Upper lobe of left lung (tissue), 6 donors: ENCODE data around the gene NCAM2. TPM values are rescaled to one million over a fixed set of nuclear protein-coding genes. Genes with fewer than 3 reads are reported as not detected.

ENCODE experiments used
- ATAC-seq, 2 donors: fragments of 200-7000 bp; cut with Tn5 transposase; one replicate each; pipeline ENCODE4 v1.9.1; 2022; ENCODE audit warnings: mild to moderate bottlenecking in 2 of 2, moderate library complexity in 2 of 2; ENCODE audit not compliant: low FRiP score in 2 of 2
- DNase-seq, 2 donors: peaks; one replicate each; pipeline ENCODE4 v3.0.0-alpha.2; 2019 to 2020
- H3K27ac ChIP-seq, 4 donors: fragments of 200-600 bp; sonication (generic); one replicate each; pipeline ENCODE4 v1.5.1; 2016 to 2019
- H3K27me3 ChIP-seq, 4 donors: fragments of 200-600 bp; sonication (generic); one replicate each; pipeline ENCODE4 v1.5.1; 2017 to 2019
- H3K36me3 ChIP-seq, 4 donors: fragments of 200-600 bp; sonication (generic); one replicate each; pipeline ENCODE4 v1.5.1; 2016 to 2019
- H3K4me1 ChIP-seq, 4 donors: fragments of 200-600 bp; sonication (generic); one replicate each; pipeline ENCODE4 v1.5.1; 2018 to 2019
- H3K4me3 ChIP-seq, 4 donors: fragments of 200-600 bp; sonication (generic); one replicate each; pipeline ENCODE4 v1.5.1; 2017 to 2019; ENCODE audit warnings: mild to moderate bottlenecking in 2 of 4, moderate library complexity in 1 of 4
- H3K9me3 ChIP-seq, 4 donors: fragments of 200-600 bp; sonication (generic); one replicate each; pipeline ENCODE4 v1.5.1; 2018 to 2019
- CTCF ChIP-seq, 6 experiments: fragments of 450-650 bp in 4 of 6; fragments of 200-600 bp in 2 of 6; sonication (generic) in 2 of 6; IDR thresholded peaks; one replicate each; pipeline ENCODE4 v1.5.1; 2016 to 2019; ENCODE audit warnings: antibody characterized with exemption in 6 of 6
- EP300 ChIP-seq, 4 donors: sonication (generic); formaldehyde crosslinking; IDR thresholded peaks; one replicate each; pipeline ENCODE4 v1.5.1; 2017; ENCODE audit warnings: antibody characterized with exemption in 4 of 4, control low read depth in 2 of 4
- POLR2A ChIP-seq, 4 donors: fragments of 450-650 bp; IDR thresholded peaks; one replicate each; pipeline ENCODE4 v1.5.1; 2016 to 2017; ENCODE audit warnings: antibody characterized with exemption in 4 of 4, mild to moderate bottlenecking in 2 of 4
- POLR2AphosphoS5 ChIP-seq, 2 donors: sonication (generic); formaldehyde crosslinking; IDR thresholded peaks; one replicate each; pipeline ENCODE4 v1.5.1; 2017; ENCODE audit warnings: antibody characterized with exemption in 2 of 2
- WGBS, 2 donors: methylation state at CpG; one replicate each; pipeline ENCODE4 v1.1.5; 2017 to 2018; 5-methylcytosine and 5-hydroxymethylcytosine counted together
- total RNA-seq, 6 donors: library from RNA; depleted of rRNA in 4 of 6; stranded (reverse); fragments of >200 nt in 4 of 6; gene quantifications; one replicate each; pipeline versions ENCODE4 v1.1.0 to v1.2.1, GENCODE V29; 2016 to 2021
- donor health status: DM: no; HTN: no; CAD: no; lungs with moderate emphysema.
- donor health status: DM: no; HTN: yes; CAD: no; lungs with severe emphysema.

The NCAM2 gene
- total RNA-seq, 6 donors from 2014 or later: 2.0 to 8.6 (median 2.9) TPM

GRCh38 chr21:21183092-21183491, 184.9 kb downstream of the NCAM2 start:
- Histone ChIP-seq H3K9me3 (no peaks in the 10 kb centered on the region), H3K27me3 (no peaks in the 10 kb centered on the region), H3K4me3 (no peak overlapping the region), H3K36me3 (no peaks in the 10 kb centered on the region), H3K4me1 (no peaks in the 10 kb centered on the region), H3K27ac (no peak overlapping the region)
- no peak for DNase-seq
- no peak for TF ChIP-seq POLR2A (IDR thresholded peaks at IDR 0.05)
- WGBS, 2 donors: 76 to 81% methylated on average over 3 of the region's 3 CpGs
- no peak for ATAC-seq

GRCh38 chr21:21184771-21185528, 186.7 kb downstream of the NCAM2 start:
- 78 to 89% methylated on average over 4 of the region's 4 CpGs for WGBS, 2 donors
- TF ChIP-seq POLR2AphosphoS5 (IDR thresholded peaks at IDR 0.05): no peak
- TF ChIP-seq CTCF (IDR thresholded peaks at IDR 0.05): no peak
- no peak for TF ChIP-seq EP300 (IDR thresholded peaks at IDR 0.05)
- TF ChIP-seq POLR2A (IDR thresholded peaks at IDR 0.05): no peak
- ATAC-seq (no peak), DNase-seq (no peak)
- no peak overlapping the region for H3K4me3 ChIP-seq
- no peaks in the 10 kb centered on the region for H3K36me3 ChIP-seq
- H3K4me1 ChIP-seq: no peaks in the 10 kb centered on the region
- H3K27ac ChIP-seq: no peak overlapping the region
- H3K27me3 ChIP-seq: no peaks in the 10 kb centered on the region
- H3K9me3 ChIP-seq: no peaks in the 10 kb centered on the region

- 67 to 69% methylated on average over 2 of the region's 2 CpGs for WGBS, 2 donors
- Histone ChIP-seq H3K27ac (no peak overlapping the region), H3K4me1 (no peaks in the 10 kb centered on the region), H3K9me3 (no peaks in the 10 kb centered on the region), H3K4me3 (no peak overlapping the region), H3K36me3 (no peaks in the 10 kb centered on the region), H3K27me3 (no peaks in the 10 kb centered on the region)
- TF ChIP-seq POLR2AphosphoS5 (IDR thresholded peaks at IDR 0.05) (no peak), EP300 (IDR thresholded peaks at IDR 0.05) (no peak), CTCF (IDR thresholded peaks at IDR 0.05) (no peak), POLR2A (IDR thresholded peaks at IDR 0.05) (no peak)
- no peak for DNase-seq
- no peak for ATAC-seq
Measured at GRCh38 chr21:21187579-21187978, 189.4 kb downstream of the NCAM2 start.

- Histone ChIP-seq H3K4me3 (no peak overlapping the region), H3K27ac (no peak overlapping the region), H3K27me3 (no peaks in the 10 kb centered on the region), H3K4me1 (no peaks in the 10 kb centered on the region), H3K9me3 (no peaks in the 10 kb centered on the region), H3K36me3 (no peaks in the 10 kb centered on the region)
- ATAC-seq: no peak
- no peak for DNase-seq
- WGBS, 2 donors: 67 to 70% methylated on average over 2 of the region's 2 CpGs
- no peak for TF ChIP-seq POLR2A (IDR thresholded peaks at IDR 0.05)
- no peak for TF ChIP-seq POLR2AphosphoS5 (IDR thresholded peaks at IDR 0.05)
- TF ChIP-seq CTCF (IDR thresholded peaks at IDR 0.05): no peak
- no peak for TF ChIP-seq EP300 (IDR thresholded peaks at IDR 0.05)
Measured at GRCh38 chr21:21188513-21189195, 190.4 kb downstream of the NCAM2 start.

GRCh38 chr21:21195417-21195943, 197.3 kb downstream of the NCAM2 start:
- no peaks in the 10 kb centered on the region for H3K9me3 ChIP-seq
- H3K4me1 ChIP-seq: no peaks in the 10 kb centered on the region
- TF ChIP-seq EP300 (IDR thresholded peaks at IDR 0.05) (no peak), CTCF (IDR thresholded peaks at IDR 0.05) (no peak), POLR2AphosphoS5 (IDR thresholded peaks at IDR 0.05) (no peak), POLR2A (IDR thresholded peaks at IDR 0.05) (no peak)
- no peaks in the 10 kb centered on the region for H3K27me3 ChIP-seq
- H3K4me3 ChIP-seq: no peak overlapping the region
- no peak for DNase-seq
- H3K27ac ChIP-seq: no peak overlapping the region
- no peaks in the 10 kb centered on the region for H3K36me3 ChIP-seq
- no peak for ATAC-seq
- 85 to 87% methylated on average over 1 of the region's 1 CpG for WGBS, 2 donors
